Breast epithelium (tissue), 3 donors: Measurements from ENCODE around the gene TNIP1.

Experiments used
- CTCF ChIP-seq, 3 donors: fragments of 450-650 bp; IDR thresholded peaks; one replicate each; pipeline ENCODE4 v1.5.1; 2016 to 2017; ENCODE audit warnings: antibody characterized with exemption in 3 of 3, mild to moderate bottlenecking in 3 of 3, moderate library complexity in 3 of 3
- POLR2A ChIP-seq: fragments of 450-650 bp; IDR thresholded peaks from one replicate; pipeline ENCODE4 v1.6.1; 2016; ENCODE audit warnings: antibody characterized with exemption, mild to moderate bottlenecking, moderate library complexity
- POLR2AphosphoS5 ChIP-seq, 3 donors: sonication (generic); formaldehyde crosslinking; IDR thresholded peaks; one replicate each; pipeline ENCODE4 v1.6.1; 2017; ENCODE audit warnings: antibody characterized with exemption in 3 of 3

- TF ChIP-seq POLR2AphosphoS5 (IDR thresholded peaks at IDR 0.05) (peak; percentile 35 to 88 (median 81)), CTCF (IDR thresholded peaks at IDR 0.05) (no peak), POLR2A (no peak)
Measured at GRCh38 chr5:151104795-151105194, 24.0 kb upstream of the TNIP1 start.
